GM12878 (cell line): ENCODE measurements around the gene LPIN1. TPM values are rescaled to one million over a fixed set of nuclear protein-coding genes. Genes with fewer than 3 reads are reported as not detected.

Experiments
- ATAC-seq: fragments of 200-7000 bp; cut with Tn5 transposase; 3 replicates; pipeline ENCODE4 v1.9.1; 2020; ENCODE audit warnings: mild to moderate bottlenecking, moderate library complexity
- BruUV-seq: library from RNA; stranded (reverse); fragments of 400-500 nt; replicated peaks from 2 replicates; lab custom pipeline; 2021; lab: Mats Ljungman, UMichigan
- CTCF ChIA-PET: fragments of 300-600 bp; sonication (Branson Sonifier 250); formaldehyde crosslinking; extraction: SDS; loops from one replicate; lab custom pipeline; 2021; ENCODE audit warnings: inconsistent platforms; lab: Yijun Ruan, JAX
- POLR2A ChIA-PET: fragments of 350-600 bp; formaldehyde crosslinking; extraction: SDS; loops from one replicate; lab custom pipeline; 2021; ENCODE audit warnings: inconsistent platforms; lab: Charles Lee
- RAD21 ChIA-PET: fragments of 300-600 bp; sonication (Branson Sonifier 250); formaldehyde crosslinking; loops from one replicate; lab custom pipeline; 2023; ENCODE audit warnings: antibody characterized with exemption; ENCODE audit not compliant: unreplicated experiment; lab: Charles Lee
- SMC1A ChIA-PET: fragments of 300-600 bp; sonication (Branson Sonifier 250); formaldehyde crosslinking; loops from one replicate; lab custom pipeline; 2023; ENCODE audit not compliant: unreplicated experiment, uncharacterized antibody; lab: Charles Lee
- DNase-seq: peaks from one replicate; pipeline ENCODE4 v3.0.0-alpha.2; 2011; ENCODE audit warnings: low read depth, low spot score
- FAIRE-seq: peaks from 3 replicates; lab custom pipeline; 2011; peaks lifted over from hg19 to GRCh38; lab: Jason Lieb, UNC
- H2AFZ ChIP-seq: 2 replicates; pipeline ENCODE4 v1.6.0; 2011; ENCODE audit warnings: low read depth, low read length, control low read depth; ENCODE audit not compliant: control insufficient read depth
- H3K27ac ChIP-seq: 2 replicates; pipeline ENCODE4 v1.5.1; 2011; ENCODE audit warnings: control low read depth; ENCODE audit not compliant: control insufficient read depth, insufficient read depth
- H3K27me3 ChIP-seq, 2 experiments: replicated peaks in 1 of 2; 2 replicates each; pipeline versions ENCODE4 v1.6.0 to v1.6.1; 2011; ENCODE audit warnings: low read length in 1 of 2; ENCODE audit not compliant: control insufficient read depth in 2 of 2, insufficient read depth in 2 of 2
- H3K36me3 ChIP-seq, 2 experiments: 2 replicates each; pipeline ENCODE4 v1.5.1; 2011; ENCODE audit warnings: low read length in 1 of 2; ENCODE audit not compliant: control insufficient read depth in 2 of 2, insufficient read depth in 2 of 2
- H3K4me1 ChIP-seq: 2 replicates; pipeline ENCODE4 v1.6.1; 2011; ENCODE audit warnings: mild to moderate bottlenecking, low read length, moderate library complexity, mixed read lengths; ENCODE audit not compliant: control insufficient read depth, insufficient read depth
- H3K4me2 ChIP-seq: 2 replicates; pipeline ENCODE4 v1.6.0; 2011; ENCODE audit warnings: control low read depth; ENCODE audit not compliant: control insufficient read depth, insufficient read depth
- H3K4me3 ChIP-seq: fragments of 200-600 bp; sonication (generic); 2 replicates; pipeline ENCODE4 v1.5.1; 2016
- H3K79me2 ChIP-seq: 2 replicates; pipeline ENCODE4 v1.6.0; 2011; ENCODE audit warnings: low read length; ENCODE audit not compliant: control insufficient read depth, insufficient read depth
- H3K9ac ChIP-seq: 2 replicates; pipeline ENCODE4 v1.8.0; 2011; ENCODE audit warnings: low read length, control low read depth, mixed read lengths; ENCODE audit not compliant: control insufficient read depth, insufficient read depth
- H3K9me3 ChIP-seq: replicated peaks from 3 replicates; pipeline ENCODE4 v1.5.1; 2011; ENCODE audit warnings: mild to moderate bottlenecking, low read length; ENCODE audit not compliant: control insufficient read depth, insufficient read depth
- H4K20me1 ChIP-seq: 2 replicates; pipeline ENCODE4 v1.6.0; 2011; ENCODE audit not compliant: control insufficient read depth, insufficient read depth
- CBX3 ChIP-seq: fragments of 200-600 bp; sonication (generic); IDR thresholded peaks from 2 replicates; pipeline ENCODE4 v1.6.1; 2016; ENCODE audit warnings: low read depth, borderline replicate concordance
- CEBPB ChIP-seq, 2 experiments: fragments of 150-350 bp in 1 of 2; IDR thresholded peaks; 2 replicates each; pipeline ENCODE4 v1.6.1; 2012 to 2014; ENCODE audit warnings: low read depth in 2 of 2, low read length in 2 of 2, borderline replicate concordance in 1 of 2, inconsistent platforms in 1 of 2
- CUX1 ChIP-seq: IDR thresholded peaks from 2 replicates; pipeline ENCODE4 v1.6.1; 2012; ENCODE audit warnings: improper control_type of control experiment, low read depth, low read length; ENCODE audit not compliant: insufficient replicate concordance
- HDGF ChIP-seq: fragments of 450-650 bp; IDR thresholded peaks from 2 replicates; pipeline ENCODE4 v1.6.1; 2016; ENCODE audit warnings: antibody characterized with exemption
- IKZF2 ChIP-seq, 2 experiments: fragments of 450-650 bp; IDR thresholded peaks; 2 replicates each; pipeline ENCODE4 v1.6.1; 2017; ENCODE audit warnings: mild to moderate bottlenecking in 2 of 2, moderate library complexity in 2 of 2
- RELA ChIP-seq: fragments of 450-650 bp; IDR thresholded peaks from 2 replicates; pipeline ENCODE4 v1.8.0; 2014; ENCODE audit warnings: borderline replicate concordance; ENCODE audit not compliant: partially characterized antibody
- SREBF2 ChIP-seq: IDR thresholded peaks from 2 replicates; pipeline ENCODE4 v1.6.1; 2012; ENCODE audit warnings: mild to moderate bottlenecking, low read length
- WGBS: methylation state at CpG from one replicate; pipeline ENCODE4 v1.1.6; 2016; ENCODE audit warnings: low lambda C conversion rate; ENCODE audit not compliant: insufficient replicate concordance, insufficient coverage; ENCODE audit errors: missing lambda C conversion rate; 5-methylcytosine and 5-hydroxymethylcytosine counted together
- in situ Hi-C: fragments of 300-500 bp; cut with MboI; formaldehyde crosslinking; loops from 9 replicates; pipeline ENCODE4 v1.14.3; 2018; ENCODE audit warnings: mixed read lengths
- intact Hi-C: fragments of 100-400 bp; cut with micrococcal nuclease; formaldehyde crosslinking; loops from one replicate; pipeline ENCODE4 v1.14.2; 2022; ENCODE audit not compliant: unreplicated experiment
- polyA plus RNA-seq, 11 experiments: library from polyadenylated mRNA; depleted of rRNA in 4 of 11; unstranded in 6 of 11; stranded (reverse) in 5 of 11; fragments of >200 nt; fragmentation: Nextera tagmentation in 4 of 11; fragmentation: Illumina TruSeq in 1 of 11; extraction: Ambion mirVana in 4 of 11; extraction: Trizol in 1 of 11; gene quantifications; 1 replicate in 1 of 11; 2 replicates in 10 of 11; pipeline versions ENCODE4 v1.2.1 to v1.2.3, GENCODE V29; 2011 to 2016; ENCODE audit warnings: inconsistent platforms in 2 of 11, missing spikeins in 2 of 11, low read depth in 1 of 11
- total RNA-seq, 4 experiments: library from RNA; depleted of rRNA in 3 of 4; stranded (reverse); fragments of >200 nt in 3 of 4; fragmentation: Illumina TruSeq in 1 of 4; extraction: Trizol in 1 of 4; gene quantifications; 2 replicates each; pipeline versions ENCODE4 v1.2.1 to v1.2.3, GENCODE V29; 2013 to 2021

Gene LPIN1
- total and polyA plus RNA-seq, 10 of the 15 experiments (the other 5 are each of a cell fraction or from before 2014, with no cell fraction given), result 18.8 to 82.5 (median 50.3) TPM

GRCh38 chr2:11762031-11762430, 15.6 kb downstream of the LPIN1 start:
- H3K4me2 ChIP-seq, result no peak overlapping the region
- ChIA-PET POLR2A (no interaction called here), RAD21 (interaction anchor here (1.3 kb wide), 1 partner anchor 23 kb away, joined by 3 read pairs; no protein-coding TSS in a partner anchor), SMC1A (interaction anchor here (1.2 to 1.7 kb wide), 2 partner anchors 13 to 27 kb away, joined by 3 to 7 read pairs; no protein-coding TSS in a partner anchor), CTCF (interaction anchor here (0.6 to 1.5 kb wide), 6 partner anchors 10 to 69 kb away, joined by 3 to 6 read pairs (median 4); no protein-coding TSS in a partner anchor)
- 88% methylated on average over 13 of the region's 14 CpGs for WGBS
- no peaks in the 10 kb centered on the region; the same call in 1 of the 2 replicates for H3K4me1 ChIP-seq
- H3K79me2 ChIP-seq, result peaks cover 3% of the 10 kb centered on the region
- H2AFZ ChIP-seq, result no peak overlapping the region
- H3K27me3 ChIP-seq, result no peaks in the 10 kb centered on the region
- no TSS peak for BruUV-seq
- in situ Hi-C loops (no loop called here), intact Hi-C loops (no loop called here)
- no peak overlapping the region for H3K4me3 ChIP-seq
- no peak overlapping the region for H3K9ac ChIP-seq
- no peak for TF ChIP-seq SREBF2
- TF ChIP-seq IKZF2 (IDR thresholded peaks at IDR 0.05), result no peak
- TF ChIP-seq CBX3, result no peak
- TF ChIP-seq CUX1, result no peak
- no peak for TF ChIP-seq HDGF
- no peak for TF ChIP-seq CEBPB (IDR thresholded peaks at IDR 0.05; ENCODE audit: borderline replicate concordance in 1 of 2, low read depth in 2 of 2, low read length in 2 of 2)
- no peak for TF ChIP-seq RELA
- H4K20me1 ChIP-seq, result no peaks in the 10 kb centered on the region
- no peak overlapping the region for H3K27ac ChIP-seq
- DNase-seq, result no peak
- FAIRE-seq, result no peak
- H3K36me3 ChIP-seq, result peaks cover 11 to 25% of the 10 kb centered on the region in 2 experiments; a peak in 3 of 4 replicates
- ATAC-seq, result no peak
- H3K9me3 ChIP-seq, result no peaks in the 10 kb centered on the region
